Measurements from ENCODE around the gene DPYSL3. TPM values are rescaled to one million over a fixed set of nuclear protein-coding genes. Genes with fewer than 3 reads are reported as not detected.

The DPYSL3 gene
- total RNA-seq, 1 experiment from 2014 or later = 106 TPM

GRCh38 chr5:147382776-147383175, 127.1 kb downstream of the DPYSL3 start:
- CTCF ChIA-PET = no interaction called here
- no TSS peak for BruUV-seq (replicated peaks)
- Mint-ChIP-seq H3K27me3 (ENCODE audit: insufficient read depth, unreplicated experiment) (no peaks in the 10 kb centered on the region), H3K4me3 (ENCODE audit: unreplicated experiment) (no peak overlapping the region), H3K27ac (ENCODE audit: unreplicated experiment) (no peak overlapping the region), H3K4me1 (ENCODE audit: low read depth, unreplicated experiment) (peaks cover 6% of the 10 kb centered on the region), H3K36me3 (ENCODE audit: insufficient read depth, unreplicated experiment) (peaks cover under 1% of the 10 kb centered on the region), H3K9me3 (ENCODE audit: unreplicated experiment) (no peaks in the 10 kb centered on the region)
- intact Hi-C loops (cut with micrococcal nuclease; ENCODE audit: unreplicated experiment) = no loop called here
- no peak for DNase-seq
- POLR2A ChIA-PET = no interaction called here
- H3K9me3 ChIP-seq = peaks cover 3% of the 10 kb centered on the region; the same call in 1 of the 2 replicates
- H3K4me1 ChIP-seq = no peaks in the 10 kb centered on the region; the same call in 1 of the 2 replicates
- H3K27me3 ChIP-seq (replicated peaks; ENCODE audit: control insufficient read depth, insufficient read depth, low read length) = no peaks in the 10 kb centered on the region
- H3K36me3 ChIP-seq (ENCODE audit: control insufficient read depth, insufficient read depth, low read length) = no peaks in the 10 kb centered on the region
- TF ChIP-seq, protein P1, sequence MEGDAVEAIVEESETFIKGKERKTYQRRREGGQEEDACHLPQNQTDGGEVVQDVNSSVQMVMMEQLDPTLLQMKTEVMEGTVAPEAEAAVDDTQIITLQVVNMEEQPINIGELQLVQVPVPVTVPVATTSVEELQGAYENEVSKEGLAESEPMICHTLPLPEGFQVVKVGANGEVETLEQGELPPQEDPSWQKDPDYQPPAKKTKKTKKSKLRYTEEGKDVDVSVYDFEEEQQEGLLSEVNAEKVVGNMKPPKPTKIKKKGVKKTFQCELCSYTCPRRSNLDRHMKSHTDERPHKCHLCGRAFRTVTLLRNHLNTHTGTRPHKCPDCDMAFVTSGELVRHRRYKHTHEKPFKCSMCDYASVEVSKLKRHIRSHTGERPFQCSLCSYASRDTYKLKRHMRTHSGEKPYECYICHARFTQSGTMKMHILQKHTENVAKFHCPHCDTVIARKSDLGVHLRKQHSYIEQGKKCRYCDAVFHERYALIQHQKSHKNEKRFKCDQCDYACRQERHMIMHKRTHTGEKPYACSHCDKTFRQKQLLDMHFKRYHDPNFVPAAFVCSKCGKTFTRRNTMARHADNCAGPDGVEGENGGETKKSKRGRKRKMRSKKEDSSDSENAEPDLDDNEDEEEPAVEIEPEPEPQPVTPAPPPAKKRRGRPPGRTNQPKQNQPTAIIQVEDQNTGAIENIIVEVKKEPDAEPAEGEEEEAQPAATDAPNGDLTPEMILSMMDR (IDR thresholded peaks at IDR 0.05; ENCODE audit: insufficient read depth in 1 of 2, low read depth in 1 of 2, low read length in 1 of 2, severe bottlenecking in 1 of 2, unreplicated experiment in 1 of 2) = no peak
- no peak overlapping the region for H3K4me3 ChIP-seq (ENCODE audit: low read depth, low read length)

- no TSS peak for BruUV-seq (replicated peaks)
- Histone ChIP-seq H3K4me1 (no peaks in the 10 kb centered on the region; the same call in 1 of the 2 replicates), H3K9me3 (peaks cover 3% of the 10 kb centered on the region; the same call in 1 of the 2 replicates), H3K27me3 (replicated peaks; ENCODE audit: control insufficient read depth, insufficient read depth, low read length) (no peaks in the 10 kb centered on the region), H3K36me3 (ENCODE audit: control insufficient read depth, insufficient read depth, low read length) (no peaks in the 10 kb centered on the region), H3K4me3 (ENCODE audit: low read depth, low read length) (no peak overlapping the region)
- no peak overlapping the region for H3K4me3 Mint-ChIP-seq (ENCODE audit: unreplicated experiment)
- no peaks in the 10 kb centered on the region for H3K9me3 Mint-ChIP-seq (ENCODE audit: unreplicated experiment)
- no peak for DNase-seq
- intact Hi-C loops (cut with micrococcal nuclease; ENCODE audit: unreplicated experiment) = no loop called here
- H3K36me3 Mint-ChIP-seq (ENCODE audit: insufficient read depth, unreplicated experiment) = no peaks in the 10 kb centered on the region
- TF ChIP-seq, protein P1 (IDR thresholded peaks at IDR 0.05; ENCODE audit: insufficient read depth in 1 of 2, low read depth in 1 of 2, low read length in 1 of 2, severe bottlenecking in 1 of 2, unreplicated experiment in 1 of 2) = no peak
- H3K27ac Mint-ChIP-seq (ENCODE audit: unreplicated experiment) = no peak overlapping the region
- ChIA-PET POLR2A (no interaction called here), CTCF (no interaction called here)
- H3K27me3 Mint-ChIP-seq (ENCODE audit: insufficient read depth, unreplicated experiment) = no peaks in the 10 kb centered on the region
- H3K4me1 Mint-ChIP-seq (ENCODE audit: low read depth, unreplicated experiment) = peaks cover 6% of the 10 kb centered on the region
These were observed 128.3 kb downstream of the DPYSL3 start for GRCh38 chr5:147381555-147381954.

- DNase-seq = no peak
- CTCF ChIA-PET = interaction anchor here (1.6 kb wide), 1 partner anchor 8 kb away, joined by 6 read pairs; no protein-coding TSS in a partner anchor
- Histone ChIP-seq H3K9me3 (peaks cover 3% of the 10 kb centered on the region; the same call in 1 of the 2 replicates), H3K4me1 (no peaks in the 10 kb centered on the region), H3K36me3 (ENCODE audit: control insufficient read depth, insufficient read depth, low read length) (no peaks in the 10 kb centered on the region), H3K4me3 (ENCODE audit: low read depth, low read length) (no peak overlapping the region), H3K27me3 (replicated peaks; ENCODE audit: control insufficient read depth, insufficient read depth, low read length) (no peaks in the 10 kb centered on the region)
- intact Hi-C loops (cut with micrococcal nuclease; ENCODE audit: unreplicated experiment) = no loop called here
- no TSS peak for BruUV-seq (replicated peaks)
- Mint-ChIP-seq H3K9me3 (ENCODE audit: unreplicated experiment) (no peaks in the 10 kb centered on the region), H3K4me1 (ENCODE audit: low read depth, unreplicated experiment) (no peaks in the 10 kb centered on the region), H3K27me3 (ENCODE audit: insufficient read depth, unreplicated experiment) (no peaks in the 10 kb centered on the region), H3K36me3 (ENCODE audit: insufficient read depth, unreplicated experiment) (no peaks in the 10 kb centered on the region), H3K27ac (ENCODE audit: unreplicated experiment) (no peak overlapping the region), H3K4me3 (ENCODE audit: unreplicated experiment) (no peak overlapping the region)
- TF ChIP-seq, protein P1 (IDR thresholded peaks at IDR 0.05; ENCODE audit: insufficient read depth in 1 of 2, low read depth in 1 of 2, low read length in 1 of 2, severe bottlenecking in 1 of 2, unreplicated experiment in 1 of 2) = no peak
- POLR2A ChIA-PET = no interaction called here
These were observed 132.2 kb downstream of the DPYSL3 start for GRCh38 chr5:147377682-147378081.

All from Caco-2 (cell line).